Loucy (cell line): ENCODE results near the gene S1PR5.

Experiments
- H2AFZ ChIP-seq: fragments of 200-600 bp; sonication (generic); 2 replicates; pipeline ENCODE4 v1.6.0; 2016; ENCODE audit warnings: antibody characterized with exemption, mild to moderate bottlenecking, low read length, moderate library complexity
- H3F3A ChIP-seq: fragments of 200-600 bp; 2 replicates; pipeline ENCODE4 v1.6.0; 2016; ENCODE audit warnings: antibody characterized with exemption, low read depth, mild to moderate bottlenecking
- H3K27me3 ChIP-seq: fragments of 200-600 bp; sonication (generic); 2 replicates; pipeline ENCODE4 v1.6.1; 2014; ENCODE audit warnings: low read length, mild to moderate bottlenecking; ENCODE audit not compliant: insufficient read depth, poor library complexity, severe bottlenecking
- H3K36me3 ChIP-seq: fragments of 200-600 bp; sonication (generic); 2 replicates; pipeline ENCODE4 v1.6.1; 2016; ENCODE audit warnings: low read length; ENCODE audit not compliant: insufficient read depth
- H3K4me1 ChIP-seq: fragments of 200-600 bp; sonication (generic); 2 replicates; pipeline ENCODE4 v1.5.1; 2014; ENCODE audit warnings: low read length, mild to moderate bottlenecking; ENCODE audit not compliant: insufficient read depth, poor library complexity, severe bottlenecking
- H3K4me2 ChIP-seq: fragments of 200-600 bp; sonication (generic); 2 replicates; pipeline ENCODE4 v1.6.0; 2014; ENCODE audit warnings: antibody characterized with exemption, low read length, low read depth, mild to moderate bottlenecking; ENCODE audit not compliant: poor library complexity, severe bottlenecking
- H3K4me3 ChIP-seq: fragments of 200-600 bp; sonication (generic); 2 replicates; pipeline ENCODE4 v1.5.1; 2014; ENCODE audit warnings: low read length, mild to moderate bottlenecking, mixed read lengths; ENCODE audit not compliant: poor library complexity, severe bottlenecking
- H3K79me2 ChIP-seq: fragments of 200-600 bp; sonication (generic); 2 replicates; pipeline ENCODE4 v1.6.1; 2014; ENCODE audit warnings: low read length; ENCODE audit not compliant: insufficient read depth
- H3K9ac ChIP-seq: fragments of 200-600 bp; sonication (generic); 2 replicates; pipeline ENCODE4 v1.6.0; 2014; ENCODE audit warnings: mild to moderate bottlenecking, low read depth, low read length, moderate library complexity; ENCODE audit not compliant: poor library complexity, severe bottlenecking
- H3K9me2 ChIP-seq: fragments of 200-600 bp; sonication (generic); replicated peaks from 2 replicates; pipeline ENCODE4 v1.6.1; 2016; ENCODE audit warnings: low read depth, low read length, mixed read lengths
- H3K9me3 ChIP-seq: fragments of 200-600 bp; sonication (generic); 2 replicates; pipeline ENCODE4 v1.6.1; 2014; ENCODE audit warnings: mild to moderate bottlenecking, antibody characterized with exemption, low read length, low read depth; ENCODE audit not compliant: insufficient read depth
- H4K20me1 ChIP-seq: fragments of 200-600 bp; sonication (generic); 2 replicates; pipeline ENCODE4 v1.6.0; 2014; ENCODE audit warnings: antibody characterized with exemption, low read length, mild to moderate bottlenecking; ENCODE audit not compliant: insufficient read depth, poor library complexity, severe bottlenecking
- CTCF ChIP-seq: fragments of 200-600 bp; sonication (generic); conservative IDR thresholded peaks from 2 replicates; pipeline ENCODE4 v1.5.1; 2014; ENCODE audit warnings: mild to moderate bottlenecking, antibody characterized with exemption, low read length
- EZH2phosphoT487 ChIP-seq: fragments of 200-600 bp; IDR thresholded peaks from 2 replicates; pipeline ENCODE4 v1.6.1; 2018; ENCODE audit warnings: antibody characterized with exemption, mild to moderate bottlenecking, moderate library complexity, borderline replicate concordance

Gene S1PR5

GRCh38 chr19:10478476-10478875, 38.8 kb downstream of the S1PR5 start:
- Histone ChIP-seq H3K4me3 (no peak overlapping the region), H3F3A (no peaks in the 10 kb centered on the region), H3K4me2 (no peak overlapping the region), H2AFZ (no peak overlapping the region), H3K9me3 (no peaks in the 10 kb centered on the region), H3K79me2 (no peaks in the 10 kb centered on the region), H4K20me1 (no peaks in the 10 kb centered on the region), H3K27me3 (no peaks in the 10 kb centered on the region), H3K36me3 (no peaks in the 10 kb centered on the region), H3K9me2 (no peaks in the 10 kb centered on the region), H3K9ac (no peak overlapping the region), H3K4me1 (peaks cover 7% of the 10 kb centered on the region)
- no peak for TF ChIP-seq EZH2phosphoT487

- Histone ChIP-seq H3K9me3 (no peaks in the 10 kb centered on the region), H3K79me2 (no peaks in the 10 kb centered on the region), H3K27me3 (no peaks in the 10 kb centered on the region), H3K9ac (no peak overlapping the region), H3K36me3 (no peaks in the 10 kb centered on the region), H3K9me2 (no peaks in the 10 kb centered on the region), H4K20me1 (no peaks in the 10 kb centered on the region), H3K4me1 (peaks cover 7% of the 10 kb centered on the region), H3K4me2 (no peak overlapping the region), H3K4me3 (no peak overlapping the region), H3F3A (no peaks in the 10 kb centered on the region), H2AFZ (peak overlapping the region; percentile 10)
- TF ChIP-seq EZH2phosphoT487 (no peak), CTCF (no peak)
These were observed 42.2 kb downstream of the S1PR5 start for GRCh38 chr19:10474962-10475451.

- H4K20me1 ChIP-seq: no peaks in the 10 kb centered on the region
- H3K9me2 ChIP-seq: no peaks in the 10 kb centered on the region
- H3K79me2 ChIP-seq: no peaks in the 10 kb centered on the region
- TF ChIP-seq CTCF: no peak
- TF ChIP-seq EZH2phosphoT487: no peak
- peaks cover 7% of the 10 kb centered on the region for H3K4me1 ChIP-seq
- H3K36me3 ChIP-seq: no peaks in the 10 kb centered on the region
- H3K27me3 ChIP-seq: no peaks in the 10 kb centered on the region
- H3F3A ChIP-seq: no peaks in the 10 kb centered on the region
- no peak overlapping the region for H3K4me3 ChIP-seq
- H3K4me2 ChIP-seq: no peak overlapping the region
- H3K9ac ChIP-seq: no peak overlapping the region
- H2AFZ ChIP-seq: no peak overlapping the region
- H3K9me3 ChIP-seq: no peaks in the 10 kb centered on the region
These were observed 44.1 kb downstream of the S1PR5 start for GRCh38 chr19:10473192-10473591.

GRCh38 chr19:10471909-10472308, 45.3 kb downstream of the S1PR5 start:
- no peak overlapping the region for H2AFZ ChIP-seq
- H3F3A ChIP-seq: no peaks in the 10 kb centered on the region
- H3K36me3 ChIP-seq: no peaks in the 10 kb centered on the region
- H3K79me2 ChIP-seq: no peaks in the 10 kb centered on the region
- H3K27me3 ChIP-seq: no peaks in the 10 kb centered on the region
- no peaks in the 10 kb centered on the region for H3K9me2 ChIP-seq
- no peak overlapping the region for H3K4me3 ChIP-seq
- H3K4me1 ChIP-seq: peaks cover 7% of the 10 kb centered on the region
- no peak overlapping the region for H3K9ac ChIP-seq
- H4K20me1 ChIP-seq: no peaks in the 10 kb centered on the region
- TF ChIP-seq EZH2phosphoT487 (no peak), CTCF (peak; percentile 67)
- no peaks in the 10 kb centered on the region for H3K9me3 ChIP-seq
- H3K4me2 ChIP-seq: no peak overlapping the region
